ENCODE measurements around the gene SSTR4. TPM values are rescaled to one million over a fixed set of nuclear protein-coding genes. Genes with fewer than 3 reads are reported as not detected.

Gene SSTR4
- polyA plus RNA-seq, 3 donors from 2014 or later = not detected

DNA sequence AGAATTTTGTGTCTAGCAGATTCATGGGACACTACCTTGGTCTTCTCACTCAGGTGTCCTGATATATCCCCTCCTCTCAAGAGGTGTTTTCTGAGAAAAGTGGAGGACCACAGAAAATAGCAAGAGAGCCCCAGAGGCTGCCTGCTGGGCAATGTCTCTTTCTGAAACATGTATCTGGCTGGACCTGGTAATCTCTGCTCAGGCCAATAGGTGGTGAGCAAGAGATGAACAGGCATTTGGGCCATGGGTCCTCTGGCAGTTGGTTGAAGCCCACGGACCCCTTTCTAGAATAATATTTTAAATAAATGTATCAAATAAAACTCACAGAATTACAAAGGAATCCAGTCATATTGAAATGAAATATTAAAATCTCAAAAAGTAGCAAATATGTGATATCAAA lies 23.1 kb downstream of the SSTR4 start:
- peaks cover 0 to 5% (median 0%) of the 10 kb centered on the region in 6 donors for H3K9me3 Mint-ChIP-seq
- no peak overlapping the region for H3K27ac Mint-ChIP-seq
- H3K36me3 Mint-ChIP-seq = no peaks in the 10 kb centered on the region
- H3K4me3 Mint-ChIP-seq = no peak overlapping the region
- H3K4me1 Mint-ChIP-seq = no peaks in the 10 kb centered on the region
- H3K27me3 Mint-ChIP-seq (ENCODE audit: low read depth in 3 of 3) = peaks cover 0 to 4% (median 3%) of the 10 kb centered on the region in 3 donors
- no peak for DNase-seq

DNA sequence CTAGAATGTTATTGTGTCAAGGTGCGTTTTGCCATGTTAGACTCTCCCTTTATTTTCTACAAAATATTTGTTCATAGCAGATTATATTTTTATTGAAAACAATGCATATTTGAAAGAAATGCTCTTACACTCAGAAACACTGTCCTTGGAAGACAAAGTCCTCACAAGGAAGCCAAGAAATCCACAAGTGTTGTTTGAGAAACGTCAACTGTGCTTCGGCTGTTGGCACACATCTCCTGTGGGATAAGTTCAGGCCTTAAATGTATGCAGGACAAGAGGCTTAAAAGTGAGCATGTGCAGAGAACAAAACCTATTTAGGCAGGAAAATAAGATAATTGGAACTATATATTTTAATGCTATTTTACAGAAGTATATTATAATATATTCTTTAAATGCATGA lies 23.9 kb downstream of the SSTR4 start:
- no peak for DNase-seq
- no peaks in the 10 kb centered on the region for H3K36me3 Mint-ChIP-seq
- no peak overlapping the region for H3K27ac Mint-ChIP-seq
- H3K27me3 Mint-ChIP-seq (ENCODE audit: low read depth in 3 of 3) = peaks cover 0 to 4% (median 2%) of the 10 kb centered on the region in 3 donors
- no peak overlapping the region for H3K4me3 Mint-ChIP-seq
- no peaks in the 10 kb centered on the region for H3K4me1 Mint-ChIP-seq
- H3K9me3 Mint-ChIP-seq = peaks cover 0 to 5% (median 0%) of the 10 kb centered on the region in 6 donors

DNA sequence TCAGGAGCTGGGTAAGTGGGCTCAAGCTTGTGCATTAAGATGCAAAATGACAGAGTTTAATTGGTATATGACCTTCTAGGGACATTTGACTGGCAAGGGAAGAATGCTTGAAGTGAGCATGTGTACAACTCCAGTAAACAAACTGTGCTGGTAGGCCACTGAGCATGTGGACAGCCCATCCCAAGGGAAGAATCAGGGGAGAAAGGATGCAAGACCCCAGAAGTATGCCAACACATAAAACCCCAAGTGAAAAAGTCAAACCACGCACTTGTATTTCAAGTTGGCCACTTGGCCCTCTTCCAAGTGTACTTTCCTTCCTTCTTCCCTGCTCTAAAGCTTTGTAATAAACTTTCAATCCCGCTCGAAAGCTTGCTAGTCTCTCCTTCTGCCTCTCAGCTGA lies 24.7 kb downstream of the SSTR4 start:
- Mint-ChIP-seq H3K27me3 (ENCODE audit: low read depth in 3 of 3) (peaks cover 0 to 6% (median 2%) of the 10 kb centered on the region in 3 donors), H3K9me3 (peaks cover 0 to 5% (median 0%) of the 10 kb centered on the region in 6 donors), H3K4me1 (no peaks in the 10 kb centered on the region), H3K4me3 (no peak overlapping the region), H3K27ac (no peak overlapping the region), H3K36me3 (no peaks in the 10 kb centered on the region)
- DNase-seq = no peak

DNA sequence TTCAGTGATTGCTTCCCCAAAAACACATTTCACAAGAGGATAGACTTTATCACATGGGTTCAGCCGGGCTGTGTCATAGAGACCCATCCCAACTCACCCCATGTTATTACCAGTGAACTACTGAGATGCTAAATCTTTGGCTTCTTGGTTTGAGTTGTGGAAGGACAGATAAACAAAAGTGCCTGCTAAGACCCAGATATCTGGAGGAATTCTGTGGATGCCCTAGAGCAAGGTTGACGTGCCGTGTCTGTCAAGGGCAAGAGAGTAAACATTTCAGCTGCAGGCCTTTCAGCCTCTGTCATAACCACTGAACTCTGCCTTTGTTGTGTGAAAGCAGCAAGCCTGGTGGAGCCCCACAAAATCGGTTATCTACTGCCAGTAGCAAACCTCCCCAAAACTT lies 25.5 kb downstream of the SSTR4 start:
- Mint-ChIP-seq H3K27ac (no peak overlapping the region), H3K4me3 (no peak overlapping the region), H3K9me3 (peaks cover 0 to 5% (median 0%) of the 10 kb centered on the region in 6 donors), H3K27me3 (ENCODE audit: low read depth in 3 of 3) (peaks cover 0 to 8% (median 6%) of the 10 kb centered on the region in 3 donors), H3K36me3 (no peaks in the 10 kb centered on the region), H3K4me1 (no peaks in the 10 kb centered on the region)
- no peak for DNase-seq

DNA sequence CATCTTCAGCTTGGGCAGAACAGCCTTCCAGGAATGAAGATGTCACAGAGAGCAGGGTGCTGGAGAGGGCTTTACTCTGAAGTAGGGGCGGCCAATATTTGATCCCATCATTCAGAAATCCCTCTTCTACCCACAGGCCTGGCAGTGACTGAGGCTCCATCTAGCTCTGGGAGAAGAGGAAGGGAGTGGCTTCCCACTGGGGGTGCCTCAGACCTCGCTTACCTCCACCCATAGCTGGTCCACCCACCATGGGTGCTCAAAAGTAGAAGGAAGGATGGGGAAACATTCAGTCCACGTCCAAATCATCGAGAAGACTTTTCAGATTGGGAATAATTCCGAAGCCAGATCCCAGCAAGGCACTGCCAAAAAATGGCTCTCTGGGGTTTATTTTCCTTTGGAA lies 26.1 kb downstream of the SSTR4 start:
- H3K9me3 Mint-ChIP-seq = peaks cover 0 to 5% (median 0%) of the 10 kb centered on the region in 6 donors
- DNase-seq = no peak
- no peak overlapping the region for H3K27ac Mint-ChIP-seq
- no peaks in the 10 kb centered on the region for H3K36me3 Mint-ChIP-seq
- no peak overlapping the region for H3K4me3 Mint-ChIP-seq
- H3K27me3 Mint-ChIP-seq (ENCODE audit: low read depth in 3 of 3) = peaks cover 0 to 8% (median 6%) of the 10 kb centered on the region in 3 donors
- H3K4me1 Mint-ChIP-seq = no peaks in the 10 kb centered on the region

DNA sequence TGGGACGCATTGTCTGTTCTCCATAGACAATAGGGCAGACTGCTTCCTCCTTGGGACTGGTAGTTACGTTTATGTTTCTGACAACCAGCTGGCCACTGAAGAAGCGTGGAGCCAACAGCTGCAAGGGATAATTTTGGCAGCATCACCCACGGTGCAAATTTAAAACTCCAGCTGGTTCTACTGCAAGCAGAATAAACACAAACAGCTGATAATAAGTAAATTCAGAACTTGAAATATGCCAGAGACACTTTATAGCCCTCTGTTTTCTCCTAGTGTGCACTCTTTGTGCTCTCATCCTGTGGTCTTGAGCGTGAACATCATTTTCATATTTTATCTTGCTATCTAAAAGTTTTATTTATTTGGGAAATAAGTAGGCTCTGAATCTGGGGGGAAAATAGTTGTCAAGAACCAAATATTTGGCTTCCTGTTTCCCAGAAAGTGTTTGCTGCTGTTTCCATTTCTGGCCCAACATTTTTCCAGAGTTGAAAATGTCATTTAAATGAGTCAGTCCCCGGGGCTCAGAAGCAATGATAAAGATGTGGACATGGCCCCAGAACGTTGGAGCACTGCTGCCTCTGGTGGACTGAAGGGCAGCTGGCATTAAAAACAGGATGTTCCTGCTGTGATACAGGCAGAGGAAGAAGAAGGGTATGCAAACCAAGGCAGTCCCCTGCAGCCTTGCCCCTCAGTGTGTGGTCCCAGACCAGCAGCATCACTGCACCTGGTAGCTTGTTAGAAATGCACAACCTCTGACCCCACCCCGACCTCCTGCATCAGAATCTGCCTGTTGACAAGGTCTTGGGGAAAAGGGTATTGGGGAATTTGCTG lies 26.8 kb downstream of the SSTR4 start:
- Mint-ChIP-seq H3K9me3 (no peaks in the 10 kb centered on the region), H3K4me3 (no peak overlapping the region), H3K36me3 (peaks cover 0 to 4% (median 0%) of the 10 kb centered on the region in 3 donors), H3K4me1 (no peaks in the 10 kb centered on the region), H3K27me3 (ENCODE audit: low read depth in 3 of 3) (peaks cover 0 to 9% (median 6%) of the 10 kb centered on the region in 3 donors), H3K27ac (no peak overlapping the region)
- DNase-seq = no peak

DNA sequence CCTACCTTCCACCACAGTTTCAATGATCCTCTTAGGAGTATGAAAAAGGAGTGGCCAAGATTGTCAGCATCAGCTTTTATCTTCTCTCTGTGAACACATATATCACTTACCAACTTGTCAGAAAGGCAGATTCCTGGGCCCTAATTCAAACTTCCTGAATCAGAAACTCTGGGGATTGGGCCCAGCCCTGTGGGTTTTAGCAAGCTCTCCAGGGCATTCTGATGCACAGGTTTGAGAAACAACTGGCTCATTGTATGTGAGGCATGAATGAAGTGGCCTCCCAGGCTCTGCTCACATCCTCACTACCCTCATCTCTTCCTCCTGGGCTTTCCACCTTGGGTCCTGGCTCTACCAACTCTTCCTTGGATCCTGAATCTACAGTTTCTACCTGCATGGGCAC lies 27.5 kb downstream of the SSTR4 start:
- H3K36me3 Mint-ChIP-seq = peaks cover 0 to 5% (median 0%) of the 10 kb centered on the region in 3 donors
- no peak overlapping the region for H3K4me3 Mint-ChIP-seq
- no peak for DNase-seq
- H3K9me3 Mint-ChIP-seq = no peaks in the 10 kb centered on the region
- H3K4me1 Mint-ChIP-seq = no peaks in the 10 kb centered on the region
- H3K27ac Mint-ChIP-seq = no peak overlapping the region
- H3K27me3 Mint-ChIP-seq (ENCODE audit: low read depth in 3 of 3) = peaks cover 0 to 7% (median 6%) of the 10 kb centered on the region in 3 donors

DNA sequence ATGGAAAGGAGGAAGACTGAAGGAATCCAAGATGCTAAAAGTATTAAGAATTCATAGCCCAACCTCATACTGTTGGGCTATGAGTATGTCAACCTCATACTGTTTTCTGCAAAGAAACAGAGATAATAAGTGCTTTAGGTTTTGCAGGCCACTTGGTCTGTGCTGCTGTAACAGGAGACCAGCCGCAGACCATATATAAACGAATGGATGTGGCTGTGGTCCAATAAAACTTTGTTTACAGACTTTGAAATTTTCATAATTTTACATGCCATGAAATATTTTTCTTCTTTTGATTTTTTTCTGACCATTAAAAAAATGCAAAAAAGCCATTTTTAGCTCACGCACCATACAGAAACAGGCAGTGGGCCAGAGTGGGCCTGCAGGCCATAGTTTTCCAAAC lies 28.1 kb downstream of the SSTR4 start:
- no peak overlapping the region for H3K27ac Mint-ChIP-seq
- no peak overlapping the region for H3K4me3 Mint-ChIP-seq
- peaks cover 0 to 7% (median 6%) of the 10 kb centered on the region in 3 donors for H3K27me3 Mint-ChIP-seq (ENCODE audit: low read depth in 3 of 3)
- no peaks in the 10 kb centered on the region for H3K9me3 Mint-ChIP-seq
- peaks cover 0 to 1% of the 10 kb centered on the region in 2 donors for H3K4me1 Mint-ChIP-seq
- H3K36me3 Mint-ChIP-seq = peaks cover 0 to 5% (median 0%) of the 10 kb centered on the region in 3 donors
- DNase-seq = no peak

DNA sequence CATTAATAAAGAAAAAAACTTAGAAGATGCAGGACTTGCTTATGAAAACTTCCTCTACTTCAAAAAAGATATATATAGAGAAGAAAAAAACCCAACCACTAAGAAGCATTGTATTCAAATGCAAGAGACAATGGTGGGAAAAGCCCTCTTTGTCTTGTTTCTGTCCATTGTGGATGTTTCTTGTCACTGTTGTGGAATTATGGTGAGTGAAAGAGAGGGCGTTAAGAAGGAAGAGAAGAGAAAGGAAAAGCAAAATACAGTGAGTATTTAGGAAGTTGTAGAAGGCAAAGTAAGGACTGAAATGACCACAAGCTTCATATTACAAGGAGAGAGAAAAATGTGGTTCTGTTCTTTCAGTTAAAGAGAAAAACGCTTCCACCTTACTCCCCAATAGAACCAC lies 28.5 kb downstream of the SSTR4 start:
- Mint-ChIP-seq H3K4me3 (no peak overlapping the region), H3K4me1 (peaks cover 0 to 1% of the 10 kb centered on the region in 2 donors), H3K27me3 (ENCODE audit: low read depth in 3 of 3) (peaks cover 0 to 7% (median 6%) of the 10 kb centered on the region in 3 donors), H3K36me3 (peaks cover 0 to 5% (median 0%) of the 10 kb centered on the region in 3 donors), H3K9me3 (no peaks in the 10 kb centered on the region), H3K27ac (no peak overlapping the region)
- no peak for DNase-seq

DNA sequence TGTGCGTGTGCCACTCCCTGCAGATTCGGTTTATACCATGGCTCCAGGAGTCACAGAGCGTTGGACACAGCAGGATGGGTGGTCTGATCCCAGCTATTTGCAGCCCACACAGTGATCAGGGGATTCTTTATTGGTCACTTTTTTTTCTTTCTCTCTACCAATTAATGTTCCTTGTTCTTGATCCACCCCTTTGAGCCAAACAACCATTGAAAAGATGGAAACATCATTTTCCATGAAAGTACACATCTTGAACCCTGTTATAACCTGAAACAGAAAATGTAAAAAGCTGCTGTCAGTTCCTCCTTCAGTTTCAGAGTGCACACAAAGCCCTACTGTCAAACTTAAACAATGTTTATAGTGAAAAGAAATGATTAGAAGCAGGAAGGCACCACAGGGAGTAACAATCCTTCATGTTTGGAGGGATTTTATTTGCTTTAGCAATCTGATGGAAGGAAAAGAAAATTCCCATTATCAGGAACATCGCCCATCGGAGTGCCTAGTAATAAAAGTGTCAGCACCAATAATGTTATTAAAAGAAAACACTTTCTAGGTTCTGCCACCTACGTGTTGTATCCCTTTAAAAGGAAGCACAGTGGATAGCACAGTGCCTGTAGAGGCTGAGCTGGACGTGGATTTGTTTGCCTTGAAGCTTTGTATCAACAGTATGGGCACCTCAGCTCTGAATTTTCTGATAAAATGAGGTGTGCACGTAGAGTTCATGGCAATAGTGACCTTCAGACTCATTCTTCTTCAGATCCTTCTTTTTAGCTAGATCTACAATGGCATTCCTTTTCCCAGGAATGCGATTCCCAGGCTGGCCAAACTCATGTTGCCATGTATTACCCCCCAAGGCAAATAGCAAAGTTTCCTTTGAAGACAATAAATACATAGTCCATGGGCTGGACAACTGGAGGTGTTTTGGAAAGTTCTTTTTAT lies 30.4 kb downstream of the SSTR4 start:
- Mint-ChIP-seq H3K36me3 (peaks cover 0 to 5% (median 0%) of the 10 kb centered on the region in 3 donors), H3K4me3 (no peak overlapping the region), H3K9me3 (no peaks in the 10 kb centered on the region), H3K27me3 (ENCODE audit: low read depth in 3 of 3) (peaks cover 0 to 7% (median 6%) of the 10 kb centered on the region in 3 donors), H3K4me1 (peaks cover 0 to 1% of the 10 kb centered on the region in 2 donors), H3K27ac (no peak overlapping the region)
- no peak for DNase-seq

DNA sequence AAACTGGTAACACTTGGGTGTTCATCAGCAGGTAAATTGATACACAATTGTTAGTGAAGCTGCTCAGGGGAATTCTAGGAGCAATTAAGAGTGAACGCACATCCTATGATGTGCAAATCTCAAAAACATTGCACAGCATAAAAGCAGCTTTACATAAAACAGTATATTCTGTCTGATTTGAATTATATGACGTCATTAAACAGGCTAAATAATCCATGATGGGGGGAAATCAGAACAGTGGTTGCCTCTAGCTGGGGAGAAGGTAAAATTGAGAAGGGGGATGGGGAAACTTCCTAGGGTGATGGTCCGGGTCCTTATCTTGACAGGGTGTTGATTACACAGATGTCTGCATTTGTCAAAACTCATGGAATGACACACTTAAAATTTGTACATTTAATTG lies 31.7 kb downstream of the SSTR4 start:
- H3K27ac Mint-ChIP-seq = no peak overlapping the region
- no peak overlapping the region for H3K4me3 Mint-ChIP-seq
- H3K9me3 Mint-ChIP-seq = no peaks in the 10 kb centered on the region
- peaks cover 0 to 1% of the 10 kb centered on the region in 2 donors for H3K4me1 Mint-ChIP-seq
- peaks cover 0 to 7% (median 6%) of the 10 kb centered on the region in 3 donors for H3K27me3 Mint-ChIP-seq (ENCODE audit: low read depth in 3 of 3)
- no peak for DNase-seq
- H3K36me3 Mint-ChIP-seq = peaks cover 0 to 5% (median 3%) of the 10 kb centered on the region in 3 donors

DNA sequence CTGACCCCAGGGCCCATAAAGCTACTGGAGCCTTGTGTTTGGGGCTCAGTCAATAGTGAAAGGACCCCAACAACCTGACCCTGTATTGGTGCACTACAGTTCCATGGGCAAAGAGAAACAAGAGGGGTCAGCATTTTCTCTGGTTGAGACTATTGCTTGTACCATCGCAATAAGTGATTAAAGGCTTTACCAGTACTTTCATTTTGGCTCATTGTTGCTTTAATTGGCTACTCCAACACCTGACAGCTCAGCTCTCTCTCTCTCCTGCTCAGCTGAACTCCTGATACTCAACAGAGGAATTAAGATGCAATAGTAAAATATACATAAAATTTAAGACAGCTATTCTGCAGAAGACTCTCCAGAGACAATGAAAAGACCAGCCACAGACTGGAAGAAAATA lies 33.2 kb downstream of the SSTR4 start:
- H3K27ac Mint-ChIP-seq = no peak overlapping the region

DNA sequence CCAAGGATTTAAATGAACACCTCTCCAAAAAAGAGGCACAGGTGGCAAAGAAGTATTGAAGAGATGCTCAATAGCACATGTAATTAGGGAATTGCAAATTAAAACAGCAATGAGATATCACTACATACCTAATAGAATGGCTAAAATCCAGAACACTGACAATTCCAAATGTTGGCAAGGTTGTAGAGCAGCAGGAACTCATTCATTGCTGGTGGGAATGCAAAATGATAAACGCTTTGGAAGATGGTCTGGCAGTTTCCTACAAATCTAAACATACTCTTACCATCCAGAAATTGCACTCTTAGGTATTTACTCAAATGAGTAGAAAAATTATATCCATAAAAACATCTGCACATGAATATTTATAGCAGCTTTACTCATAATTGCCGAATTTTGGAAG lies 34.0 kb downstream of the SSTR4 start:
- Mint-ChIP-seq H3K27ac (no peak overlapping the region), H3K36me3 (peaks cover 0 to 5% (median 3%) of the 10 kb centered on the region in 3 donors), H3K9me3 (no peaks in the 10 kb centered on the region), H3K27me3 (ENCODE audit: low read depth in 3 of 3) (peaks cover 0 to 7% (median 4%) of the 10 kb centered on the region in 3 donors), H3K4me3 (no peak overlapping the region), H3K4me1 (peaks cover 0 to 1% of the 10 kb centered on the region in 2 donors)
- DNase-seq = no peak

More for the DNA sequence above, 33.2 kb downstream of the SSTR4 start:
- no peak for DNase-seq
- Mint-ChIP-seq H3K9me3 (no peaks in the 10 kb centered on the region), H3K36me3 (peaks cover 0 to 5% (median 3%) of the 10 kb centered on the region in 3 donors), H3K4me3 (no peak overlapping the region), H3K4me1 (peaks cover 0 to 1% of the 10 kb centered on the region in 2 donors), H3K27me3 (ENCODE audit: low read depth in 3 of 3) (peaks cover 0 to 7% (median 4%) of the 10 kb centered on the region in 3 donors)

DNA sequence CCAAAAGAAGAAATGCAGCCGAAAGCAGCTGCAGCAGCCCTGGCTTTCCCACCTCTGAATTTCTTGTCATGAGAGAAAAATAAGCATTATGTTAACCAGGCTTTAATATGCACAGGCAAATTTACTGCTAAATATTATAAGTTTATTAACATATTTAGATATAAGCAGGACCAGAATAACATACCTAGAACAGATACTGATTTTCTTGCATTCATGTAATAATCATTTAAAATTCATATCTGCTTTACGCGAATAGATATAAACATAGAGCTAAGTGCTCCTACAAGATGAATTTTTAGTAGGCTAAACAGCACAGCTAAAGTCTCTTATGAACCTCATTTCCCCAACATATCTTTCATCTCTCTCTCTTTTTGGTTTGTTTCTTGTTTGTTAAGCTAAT lies 36.3 kb downstream of the SSTR4 start:
- Mint-ChIP-seq H3K4me3 (no peak overlapping the region), H3K27ac (no peak overlapping the region), H3K4me1 (peaks cover 0 to 1% of the 10 kb centered on the region in 2 donors), H3K9me3 (no peaks in the 10 kb centered on the region), H3K27me3 (ENCODE audit: low read depth in 3 of 3) (peaks cover 0 to 1% (median 0%) of the 10 kb centered on the region in 3 donors), H3K36me3 (peaks cover 5 to 12% (median 8%) of the 10 kb centered on the region in 3 donors)
- DNase-seq = no peak
